ENCODE results near the gene TMEM89. TPM values are rescaled to one million over a fixed set of nuclear protein-coding genes. Genes with fewer than 3 reads are reported as not detected.

Gene TMEM89
- total RNA-seq, 2 experiments from 2014 or later: 0.39 TPM; not detected in 1

DNA sequence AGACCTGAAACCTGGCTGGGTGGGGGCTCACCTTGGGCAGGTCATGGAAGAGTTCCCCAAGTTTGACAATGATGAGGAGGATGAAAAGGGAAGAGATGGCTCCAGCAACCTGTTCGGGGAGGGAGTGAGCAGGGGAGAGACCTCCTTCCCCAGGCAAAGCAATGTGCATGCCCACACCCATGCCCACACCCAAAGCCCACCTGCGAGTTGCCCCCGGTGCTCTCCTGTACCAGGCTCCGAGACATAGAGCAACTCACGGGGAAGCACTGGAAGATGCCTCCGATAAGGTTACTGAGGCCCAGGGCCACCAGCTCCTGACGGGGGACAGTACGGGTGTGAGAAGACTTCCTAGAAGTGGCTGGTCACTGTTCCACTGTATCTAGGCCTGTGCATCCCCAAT, 8.8 kb upstream of the TMEM89 start:
- H3K27ac Mint-ChIP-seq: no peak overlapping the region
- DNase-seq (no peak), ATAC-seq (no peak)
- ChIA-PET POLR2A (no interaction called here), CTCF (no interaction called here)
- H3K9me3 Mint-ChIP-seq (ENCODE audit: insufficient read depth): no peaks in the 10 kb centered on the region
- peaks cover 14% of the 10 kb centered on the region for H3K4me1 Mint-ChIP-seq (ENCODE audit: low read depth)
- no peak overlapping the region for H3K4me3 Mint-ChIP-seq
- H3K36me3 Mint-ChIP-seq (ENCODE audit: low read depth): peaks cover 38% of the 10 kb centered on the region
- no peaks in the 10 kb centered on the region for H3K27me3 Mint-ChIP-seq (ENCODE audit: low read depth)

GRCh38 chr3:48629894-48630293, 8.3 kb upstream of the TMEM89 start:
- no peak for ATAC-seq
- peaks cover 15% of the 10 kb centered on the region for H3K4me1 Mint-ChIP-seq (ENCODE audit: low read depth)
- ChIA-PET POLR2A (interaction anchor here (0.8 kb wide), 1 partner anchor 9 kb away, joined by 6 read pairs; the partner anchor contains the start of gene TMEM89), CTCF (no interaction called here)
- no peak overlapping the region for H3K4me3 Mint-ChIP-seq
- no peaks in the 10 kb centered on the region for H3K9me3 Mint-ChIP-seq (ENCODE audit: insufficient read depth)
- H3K36me3 Mint-ChIP-seq (ENCODE audit: low read depth): peaks cover 38% of the 10 kb centered on the region
- no peak for DNase-seq
- H3K27me3 Mint-ChIP-seq (ENCODE audit: low read depth): no peaks in the 10 kb centered on the region
- H3K27ac Mint-ChIP-seq: no peak overlapping the region

GRCh38 chr3:48628277-48629017, 6.9 kb upstream of the TMEM89 start:
- Mint-ChIP-seq H3K4me3 (no peak overlapping the region), H3K4me1 (ENCODE audit: low read depth) (peaks cover 13% of the 10 kb centered on the region), H3K9me3 (ENCODE audit: insufficient read depth) (no peaks in the 10 kb centered on the region), H3K36me3 (ENCODE audit: low read depth) (peaks cover 47% of the 10 kb centered on the region), H3K27me3 (ENCODE audit: low read depth) (no peaks in the 10 kb centered on the region), H3K27ac (no peak overlapping the region)
- POLR2A ChIA-PET: no interaction called here
- DNase-seq (no peak), ATAC-seq (no peak)
- CTCF ChIA-PET: no interaction called here

GRCh38 chr3:48625600-48625999, 4.0 kb upstream of the TMEM89 start:
- CTCF ChIA-PET: interaction anchor here (4.2 kb wide), 1 partner anchor 9 kb away, joined by 42 read pairs; the partner anchor contains the start of gene SLC26A6
- DNase-seq: no peak
- Mint-ChIP-seq H3K4me3 (no peak overlapping the region), H3K27me3 (ENCODE audit: low read depth) (no peaks in the 10 kb centered on the region), H3K27ac (no peak overlapping the region), H3K9me3 (ENCODE audit: insufficient read depth) (no peaks in the 10 kb centered on the region), H3K4me1 (ENCODE audit: low read depth) (peaks cover 13% of the 10 kb centered on the region), H3K36me3 (ENCODE audit: low read depth) (peaks cover 36% of the 10 kb centered on the region)
- POLR2A ChIA-PET: no interaction called here
- ATAC-seq: no peak

GRCh38 chr3:48624767-48625166, 3.2 kb upstream of the TMEM89 start:
- no peak overlapping the region for H3K27ac Mint-ChIP-seq

GRCh38 chr3:48623851-48624547, 2.4 kb upstream of the TMEM89 start:
- Mint-ChIP-seq H3K9me3 (ENCODE audit: insufficient read depth) (no peaks in the 10 kb centered on the region), H3K27me3 (ENCODE audit: low read depth) (no peaks in the 10 kb centered on the region), H3K4me3 (no peak overlapping the region), H3K27ac (peak overlapping the region; percentile 47), H3K4me1 (ENCODE audit: low read depth) (peaks cover 13% of the 10 kb centered on the region), H3K36me3 (ENCODE audit: low read depth) (peaks cover 26% of the 10 kb centered on the region)
- ChIA-PET POLR2A (interaction anchor here (0.6 kb wide), 2 partner anchors 92 to 293 kb away, joined by 3 read pairs; no protein-coding TSS in a partner anchor), CTCF (interaction anchor here (1.1 to 4.2 kb wide), 4 partner anchors 11 to 272 kb away, joined by 3 to 42 read pairs (median 4); partner anchors contain the start of genes NCKIPSD and SLC26A6)
- no peak for DNase-seq
- ATAC-seq: no peak

More at GRCh38 chr3:48624767-48625166, 3.2 kb upstream of the TMEM89 start:
- H3K4me3 Mint-ChIP-seq: no peak overlapping the region
- no peaks in the 10 kb centered on the region for H3K27me3 Mint-ChIP-seq (ENCODE audit: low read depth)
- ChIA-PET CTCF (interaction anchor here (1.1 to 4.2 kb wide), 3 partner anchors 10 to 273 kb away, joined by 3 to 42 read pairs (median 5); partner anchors contain the start of gene SLC26A6), POLR2A (no interaction called here)
- H3K36me3 Mint-ChIP-seq (ENCODE audit: low read depth): peaks cover 33% of the 10 kb centered on the region
- peaks cover 13% of the 10 kb centered on the region for H3K4me1 Mint-ChIP-seq (ENCODE audit: low read depth)
- DNase-seq (no peak), ATAC-seq (no peak)
- H3K9me3 Mint-ChIP-seq (ENCODE audit: insufficient read depth): no peaks in the 10 kb centered on the region

- ChIA-PET CTCF (no interaction called here), POLR2A (interaction anchor here (0.6 to 0.7 kb wide), 2 partner anchors 10 to 16 kb away, joined by 3 read pairs; partner anchors contain the start of gene UQCRC1)
- Mint-ChIP-seq H3K9me3 (ENCODE audit: insufficient read depth) (peaks cover 12% of the 10 kb centered on the region), H3K4me3 (no peak overlapping the region), H3K4me1 (ENCODE audit: low read depth) (peaks cover 10% of the 10 kb centered on the region), H3K27me3 (ENCODE audit: low read depth) (no peaks in the 10 kb centered on the region), H3K27ac (no peak overlapping the region), H3K36me3 (ENCODE audit: low read depth) (peaks cover 18% of the 10 kb centered on the region)
- DNase-seq (no peak), ATAC-seq (no peak)
Measured at GRCh38 chr3:48619541-48620524, 1.7 kb downstream of the TMEM89 start.

DNA sequence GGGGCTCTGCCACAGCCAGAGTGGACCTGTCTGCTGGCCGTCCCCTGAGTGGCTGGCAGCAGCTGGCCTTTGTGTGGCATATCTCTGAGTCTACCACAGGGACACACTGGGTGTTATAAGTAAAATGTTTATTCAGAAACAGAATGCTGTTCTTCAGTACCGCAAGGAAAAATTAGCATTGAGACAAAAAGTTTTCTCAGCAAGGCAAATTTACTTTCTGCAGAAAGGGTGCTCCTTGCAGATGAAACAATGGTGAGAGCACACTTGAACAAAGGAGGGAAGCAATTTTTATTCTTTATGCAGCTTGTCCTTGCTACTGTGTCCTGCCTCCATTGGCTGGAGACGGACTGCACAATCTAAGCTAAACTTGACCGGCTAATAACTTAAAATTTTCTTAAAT, 4.0 kb downstream of the TMEM89 start:
- Mint-ChIP-seq H3K27me3 (ENCODE audit: low read depth) (no peaks in the 10 kb centered on the region), H3K9me3 (ENCODE audit: insufficient read depth) (peaks cover 12% of the 10 kb centered on the region), H3K4me3 (no peak overlapping the region), H3K27ac (no peak overlapping the region), H3K36me3 (ENCODE audit: low read depth) (peaks cover 9% of the 10 kb centered on the region), H3K4me1 (ENCODE audit: low read depth) (peaks cover 7% of the 10 kb centered on the region)
- POLR2A ChIA-PET: no interaction called here
- DNase-seq: no peak
- CTCF ChIA-PET: no interaction called here
- ATAC-seq: no peak

- H3K36me3 Mint-ChIP-seq (ENCODE audit: low read depth): peaks cover 10% of the 10 kb centered on the region
- peaks cover 11% of the 10 kb centered on the region for H3K4me1 Mint-ChIP-seq (ENCODE audit: low read depth)
- H3K9me3 Mint-ChIP-seq (ENCODE audit: insufficient read depth): peaks cover 12% of the 10 kb centered on the region
- H3K27ac Mint-ChIP-seq: no peak overlapping the region
- ATAC-seq (no peak), DNase-seq (no peak)
- no peaks in the 10 kb centered on the region for H3K27me3 Mint-ChIP-seq (ENCODE audit: low read depth)
- no peak overlapping the region for H3K4me3 Mint-ChIP-seq
- CTCF ChIA-PET: interaction anchor here (1.2 to 1.6 kb wide), 2 partner anchors 10 to 213 kb away, joined by 3 to 5 read pairs; no protein-coding TSS in a partner anchor
- POLR2A ChIA-PET: interaction anchor here (0.6 kb wide), 1 partner anchor 359 kb away, joined by 5 read pairs; no protein-coding TSS in a partner anchor
Measured at GRCh38 chr3:48614044-48614443, 7.5 kb downstream of the TMEM89 start.

GRCh38 chr3:48612309-48612708, 9.3 kb downstream of the TMEM89 start:
- CTCF ChIA-PET: interaction anchor here (1.6 kb wide), 1 partner anchor 12 kb away, joined by 5 read pairs; no protein-coding TSS in a partner anchor
- DNase-seq (no peak), ATAC-seq (no peak)
- Mint-ChIP-seq H3K36me3 (ENCODE audit: low read depth) (peaks cover 17% of the 10 kb centered on the region), H3K9me3 (ENCODE audit: insufficient read depth) (peaks cover 6% of the 10 kb centered on the region), H3K4me3 (no peak overlapping the region), H3K4me1 (ENCODE audit: low read depth) (peaks cover 21% of the 10 kb centered on the region), H3K27me3 (ENCODE audit: low read depth) (no peaks in the 10 kb centered on the region), H3K27ac (no peak overlapping the region)
- POLR2A ChIA-PET: interaction anchor here (0.6 kb wide), 1 partner anchor 55 kb away, joined by 3 read pairs; no protein-coding TSS in a partner anchor

Measured in activated CD8-positive, alpha-beta T cell treated with anti-CD3 and anti-CD28 coated beads, Interleukin-2, amount 10 ng/mL, durations not matched to agents 7 days and 5 days (primary cell).